H9 (cell line): ENCODE data around the gene TLR6. TPM values are rescaled to one million over a fixed set of nuclear protein-coding genes. Genes with fewer than 3 reads are reported as not detected.

Experiments used
- DNase-seq: peaks from one replicate; pipeline ENCODE4 v3.0.0-alpha.2; 2017
- H2AFZ ChIP-seq: one replicate; pipeline ENCODE4 v1.6.1; 2013; ENCODE audit warnings: mild to moderate bottlenecking, low read length, control low read depth, moderate library complexity
- H2AK5ac ChIP-seq: 2 replicates; pipeline ENCODE4 v1.6.1; 2013; ENCODE audit warnings: low read length, control low read depth, mixed read lengths; ENCODE audit not compliant: insufficient read length
- H2BK120ac ChIP-seq: one replicate; pipeline ENCODE4 v1.6.1; 2013; ENCODE audit warnings: low read depth, mild to moderate bottlenecking, low read length, control low read depth, inconsistent platforms; ENCODE audit not compliant: poor library complexity, severe bottlenecking
- H2BK12ac ChIP-seq: 2 replicates; pipeline ENCODE4 v1.6.1; 2013; ENCODE audit warnings: low read length, control low read depth, mixed read lengths, low read depth; ENCODE audit not compliant: insufficient read length
- H2BK15ac ChIP-seq: 2 replicates; pipeline ENCODE4 v1.6.1; 2013; ENCODE audit warnings: low read depth, low read length, control low read depth
- H2BK20ac ChIP-seq: one replicate; pipeline ENCODE4 v1.6.1; 2013; ENCODE audit warnings: low read depth, mild to moderate bottlenecking, low read length, control low read depth, inconsistent platforms; ENCODE audit not compliant: poor library complexity, severe bottlenecking
- H2BK5ac ChIP-seq: 2 replicates; pipeline ENCODE4 v1.6.1; 2013; ENCODE audit warnings: low read length, control low read depth, mixed read lengths; ENCODE audit not compliant: insufficient read length
- H3K14ac ChIP-seq: 2 replicates; pipeline ENCODE4 v1.6.1; 2013; ENCODE audit warnings: low read length, control low read depth; ENCODE audit not compliant: insufficient read depth
- H3K18ac ChIP-seq: 2 replicates; pipeline ENCODE4 v1.6.1; 2013; ENCODE audit warnings: low read depth, mild to moderate bottlenecking, mixed read lengths, low read length, control low read depth; ENCODE audit not compliant: insufficient read length
- H3K23ac ChIP-seq: 2 replicates; pipeline ENCODE4 v1.6.1; 2013; ENCODE audit warnings: low read length, control low read depth, mixed read lengths, low read depth; ENCODE audit not compliant: insufficient read length
- H3K23me2 ChIP-seq: 2 replicates; pipeline ENCODE4 v1.6.1; 2013; ENCODE audit warnings: low read depth, mild to moderate bottlenecking, mixed read lengths, low read length, control low read depth; ENCODE audit not compliant: insufficient read length, poor library complexity, severe bottlenecking
- H3K27ac ChIP-seq: 2 replicates; pipeline ENCODE4 v1.5.1; 2013; ENCODE audit warnings: low read length, control low read depth, mixed read lengths, low read depth; ENCODE audit not compliant: insufficient read length
- H3K27me3 ChIP-seq: 2 replicates; pipeline ENCODE4 v1.6.1; 2013; ENCODE audit warnings: low read length, control low read depth, inconsistent platforms; ENCODE audit not compliant: insufficient read depth
- H3K4ac ChIP-seq: 2 replicates; pipeline ENCODE4 v1.6.1; 2013; ENCODE audit warnings: low read depth, mild to moderate bottlenecking, control low read depth, inconsistent platforms, low read length, moderate library complexity
- H3K4me1 ChIP-seq: 2 replicates; pipeline ENCODE4 v1.6.1; 2013; ENCODE audit warnings: low read length, control low read depth, inconsistent platforms; ENCODE audit not compliant: insufficient read depth
- H3K4me2 ChIP-seq: 2 replicates; pipeline ENCODE4 v1.6.1; 2013; ENCODE audit warnings: low read length, control low read depth, mixed read lengths; ENCODE audit not compliant: insufficient read length, insufficient read depth
- H3K56ac ChIP-seq: 2 replicates; pipeline ENCODE4 v1.6.1; 2013; ENCODE audit warnings: low read depth, mild to moderate bottlenecking, mixed read lengths, low read length, control low read depth; ENCODE audit not compliant: insufficient read length
- H3K79me1 ChIP-seq: 2 replicates; pipeline ENCODE4 v1.6.1; 2013; ENCODE audit warnings: low read depth, mild to moderate bottlenecking, moderate library complexity, low read length, control low read depth, inconsistent platforms; ENCODE audit not compliant: insufficient read depth, poor library complexity, severe bottlenecking
- H3K79me2 ChIP-seq: 2 replicates; pipeline ENCODE4 v1.6.1; 2013; ENCODE audit warnings: low read length, control low read depth, inconsistent platforms; ENCODE audit not compliant: insufficient read depth
- H3K9ac ChIP-seq: 2 replicates; pipeline ENCODE4 v1.6.1; 2013; ENCODE audit warnings: low read length, control low read depth, mixed read lengths; ENCODE audit not compliant: insufficient read length; ENCODE audit errors: extremely low read depth
- H3K9me3 ChIP-seq: one replicate; pipeline ENCODE4 v1.6.1; 2013; ENCODE audit warnings: low read depth, low read length, inconsistent platforms; ENCODE audit not compliant: control insufficient read depth
- H3T11ph ChIP-seq: one replicate; pipeline ENCODE4 v1.6.1; 2013; ENCODE audit warnings: mild to moderate bottlenecking, low read length, control low read depth, inconsistent platforms
- H4K20me1 ChIP-seq: one replicate; pipeline ENCODE4 v1.6.1; 2013; ENCODE audit not compliant: control insufficient read depth, insufficient read length, insufficient read depth
- H4K5ac ChIP-seq: 2 replicates; pipeline ENCODE4 v1.6.1; 2013; ENCODE audit warnings: low read depth, mild to moderate bottlenecking, mixed read lengths, low read length, control low read depth; ENCODE audit not compliant: insufficient read length
- H4K8ac ChIP-seq: replicated peaks from 2 replicates; pipeline ENCODE4 v1.6.1; 2013; ENCODE audit warnings: low read length, control low read depth, mixed read lengths, low read depth; ENCODE audit not compliant: insufficient read length
- H4K91ac ChIP-seq: 2 replicates; pipeline ENCODE4 v1.6.1; 2013; ENCODE audit warnings: low read depth, mild to moderate bottlenecking, moderate library complexity, mixed read lengths, low read length, control low read depth; ENCODE audit not compliant: insufficient read length
- H3K27ac Mint-ChIP-seq, 3 experiments: 2 replicates in 2 of 3; 3 replicates in 1 of 3; pipeline ENCODE4 v1.8.0; 2020 to 2021; ENCODE audit warnings: mixed read lengths in 3 of 3, mild to moderate bottlenecking in 1 of 3, moderate library complexity in 1 of 3
- H3K27me3 Mint-ChIP-seq: 2 replicates; pipeline ENCODE4 v1.8.0; 2021; ENCODE audit warnings: low read depth, mild to moderate bottlenecking, moderate library complexity, mixed read lengths
- H3K36me3 Mint-ChIP-seq, 3 experiments: 2 replicates in 2 of 3; 3 replicates in 1 of 3; pipeline ENCODE4 v1.8.0; 2020 to 2021; ENCODE audit warnings: low read depth in 3 of 3, mixed read lengths in 3 of 3; ENCODE audit not compliant: insufficient read depth in 1 of 3
- H3K4me1 Mint-ChIP-seq, 2 experiments: 2 replicates each; pipeline ENCODE4 v1.8.0; 2020; ENCODE audit warnings: mixed read lengths in 2 of 2
- H3K4me3 Mint-ChIP-seq, 2 experiments: 2 replicates in 1 of 2; 3 replicates in 1 of 2; pipeline ENCODE4 v1.8.0; 2020 to 2021; ENCODE audit warnings: mild to moderate bottlenecking in 2 of 2, mixed read lengths in 2 of 2, moderate library complexity in 1 of 2
- H3K9me3 Mint-ChIP-seq, 2 experiments: 2 replicates in 1 of 2; 3 replicates in 1 of 2; pipeline ENCODE4 v1.8.0; 2020; ENCODE audit warnings: mild to moderate bottlenecking in 2 of 2, mixed read lengths in 2 of 2, moderate library complexity in 1 of 2
- CTCF ChIP-seq: fragments of 200-600 bp; sonication (generic); conservative IDR thresholded peaks from 3 replicates; pipeline ENCODE4 v1.8.0; 2021; ENCODE audit warnings: antibody characterized with exemption, mild to moderate bottlenecking
- WGBS: extraction: QIAGEN DNeasy Blood & Tissue Kit; methylation state at CpG from one replicate; pipeline ENCODE4 v1.1.7; 2013; ENCODE audit warnings: missing lambda C conversion rate, low lambda C conversion rate, mixed read lengths; ENCODE audit not compliant: insufficient read length; ENCODE audit errors: extremely low coverage; 5-methylcytosine and 5-hydroxymethylcytosine counted together
- total RNA-seq: library from RNA; stranded (reverse); gene quantifications from 2 replicates; pipeline ENCODE4 v1.2.1, GENCODE V29; 2021

The TLR6 gene
- total RNA-seq, 1 experiment from 2014 or later: 0.11 TPM

DNA sequence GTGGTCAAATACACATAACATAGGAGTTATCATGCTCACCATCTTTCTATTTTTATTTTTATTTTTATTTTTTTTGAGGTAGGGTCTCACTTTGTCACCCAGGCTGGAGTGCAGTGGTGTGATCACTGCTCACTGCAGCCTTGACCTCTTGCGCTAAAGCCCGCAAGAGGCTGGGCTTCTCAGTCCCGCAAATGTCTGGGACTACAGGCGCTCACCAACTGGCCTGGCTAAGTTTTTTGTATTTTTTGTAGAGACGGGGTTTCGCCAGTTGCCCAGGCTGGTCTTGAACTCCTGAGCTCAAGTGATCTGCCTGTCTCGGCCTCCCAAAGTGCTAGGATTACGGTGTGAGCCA is 73.5 kb downstream of the TLR6 start:
- no peak overlapping the region; a peak in 1 of 7 replicates for H3K27ac Mint-ChIP-seq
- Histone ChIP-seq H2BK120ac (no peak overlapping the region), H2BK12ac (no peak overlapping the region), H2AK5ac (no peak overlapping the region), H3K9ac (no peak overlapping the region), H4K8ac (no peak overlapping the region), H3K56ac (no peak overlapping the region), H3K23me2 (no peaks in the 10 kb centered on the region), H2AFZ (no peak overlapping the region), H3K14ac (no peak overlapping the region), H3K79me1 (no peaks in the 10 kb centered on the region), H2BK20ac (no peak overlapping the region), H4K5ac (no peak overlapping the region), H3K79me2 (no peaks in the 10 kb centered on the region), H2BK5ac (no peak overlapping the region), H4K20me1 (no peaks in the 10 kb centered on the region), H3K4me2 (no peak overlapping the region), H3K4ac (no peak overlapping the region), H3K23ac (no peak overlapping the region), H4K91ac (no peak overlapping the region), H3K9me3 (no peaks in the 10 kb centered on the region), H3K27ac (no peak overlapping the region), H3K18ac (no peak overlapping the region), H3K27me3 (no peaks in the 10 kb centered on the region), H3T11ph (no peak overlapping the region), H2BK15ac (no peak overlapping the region), H3K4me1 (no peaks in the 10 kb centered on the region)
- no CpG with 5 or more reads among the region's 8 CpGs for WGBS
- no peaks in the 10 kb centered on the region; a peak in 1 of 5 replicates for H3K9me3 Mint-ChIP-seq
- no peak for DNase-seq
- H3K4me3 Mint-ChIP-seq: no peak overlapping the region
- H3K27me3 Mint-ChIP-seq: no peaks in the 10 kb centered on the region; the same call in 1 of the 2 replicates
- H3K36me3 Mint-ChIP-seq: no peaks in the 10 kb centered on the region
- no peaks in the 10 kb centered on the region for H3K4me1 Mint-ChIP-seq
- no peak; the same call in 2 of the 3 replicates for TF ChIP-seq CTCF
